Hematopoietic multipotent progenitor cell treated with erythropoietin and hydrocortisone succinate and interleukin-3 and kit ligand, for 15 days (in vitro differentiated cells): ENCODE results near the gene DDAH1.

Source experiments
- DNase-seq: peaks from one replicate; pipeline ENCODE4 v3.0.0-alpha.2; 2015; ENCODE audit warnings: low spot score

The DDAH1 gene

DNA sequence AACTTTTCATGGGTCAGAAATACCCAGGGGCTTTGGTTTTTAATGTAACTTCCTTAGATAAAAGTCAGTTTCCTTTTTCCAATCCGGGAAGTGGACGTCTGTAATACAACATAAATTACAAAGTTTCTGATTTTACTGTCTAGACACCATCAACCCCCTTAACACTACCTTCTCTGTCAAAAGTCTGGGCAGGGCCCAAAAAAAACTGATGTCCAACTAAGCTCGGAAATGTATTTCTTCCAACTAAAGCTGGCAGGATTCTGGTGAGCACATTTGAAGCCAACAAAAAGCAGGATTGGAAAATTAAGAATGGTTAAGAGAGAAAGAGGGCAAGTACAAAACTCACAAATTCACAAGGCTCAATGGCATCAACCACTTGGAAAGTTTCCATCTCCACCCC, 24.3 kb downstream of the DDAH1 start:
- DNase-seq, result no peak

DNA sequence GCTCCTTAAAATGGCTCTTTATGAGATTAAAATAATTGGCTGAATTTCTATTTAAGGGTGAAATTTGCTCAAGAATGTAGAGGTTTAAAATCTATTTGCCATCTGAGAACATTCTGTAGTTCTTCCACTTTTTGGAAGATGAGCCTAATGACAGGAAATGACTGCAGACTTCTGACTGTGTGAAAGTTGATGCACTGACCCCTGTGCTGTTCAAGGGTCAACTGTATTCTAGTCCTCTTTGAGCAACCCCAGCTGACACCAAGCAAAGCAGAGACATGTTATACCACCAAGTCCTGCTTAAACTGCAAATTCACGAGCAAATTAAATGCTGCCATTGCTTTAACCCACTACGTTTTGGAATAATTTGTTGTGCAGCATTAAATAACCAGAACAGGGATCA, 26.6 kb downstream of the DDAH1 start:
- DNase-seq, result no peak

DNA sequence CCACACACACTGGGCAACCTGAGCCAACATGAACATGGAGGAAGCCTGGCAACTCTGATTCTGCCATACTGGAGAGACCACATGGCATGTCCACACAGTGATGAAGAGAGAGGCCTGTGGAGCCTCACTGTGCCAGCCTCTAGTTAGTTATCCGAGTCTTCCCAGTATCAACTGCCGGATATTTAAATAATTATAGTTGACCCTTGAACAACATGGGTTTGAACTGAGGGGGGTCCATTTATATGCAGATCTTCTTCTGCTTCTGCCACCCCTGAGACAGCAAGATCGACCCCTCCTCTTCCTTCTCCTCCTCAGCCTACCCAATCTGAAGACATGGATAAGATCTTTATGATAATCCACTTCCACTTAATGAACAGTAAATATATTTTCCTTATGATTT, 27.8 kb downstream of the DDAH1 start:
- no peak for DNase-seq

DNA sequence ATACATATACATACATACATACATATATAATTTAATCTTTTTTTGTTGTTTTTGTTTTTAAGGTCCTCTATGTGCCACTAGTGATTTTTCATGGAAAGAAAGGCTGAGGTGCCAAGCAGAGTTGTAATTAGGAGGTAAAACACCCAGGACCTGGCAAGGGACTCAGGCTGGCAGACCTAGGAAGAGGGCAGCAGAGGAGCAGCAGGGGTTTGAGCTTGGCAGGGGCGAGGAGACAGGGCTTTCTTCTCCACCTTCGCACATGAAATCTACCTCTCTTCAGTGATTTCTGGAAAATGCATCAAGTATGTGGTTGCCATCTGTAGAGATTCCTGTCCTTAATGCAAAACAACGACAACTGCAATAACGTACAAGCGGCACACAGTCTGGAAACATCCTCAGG, 31.9 kb downstream of the DDAH1 start:
- DNase-seq, result no peak

DNA sequence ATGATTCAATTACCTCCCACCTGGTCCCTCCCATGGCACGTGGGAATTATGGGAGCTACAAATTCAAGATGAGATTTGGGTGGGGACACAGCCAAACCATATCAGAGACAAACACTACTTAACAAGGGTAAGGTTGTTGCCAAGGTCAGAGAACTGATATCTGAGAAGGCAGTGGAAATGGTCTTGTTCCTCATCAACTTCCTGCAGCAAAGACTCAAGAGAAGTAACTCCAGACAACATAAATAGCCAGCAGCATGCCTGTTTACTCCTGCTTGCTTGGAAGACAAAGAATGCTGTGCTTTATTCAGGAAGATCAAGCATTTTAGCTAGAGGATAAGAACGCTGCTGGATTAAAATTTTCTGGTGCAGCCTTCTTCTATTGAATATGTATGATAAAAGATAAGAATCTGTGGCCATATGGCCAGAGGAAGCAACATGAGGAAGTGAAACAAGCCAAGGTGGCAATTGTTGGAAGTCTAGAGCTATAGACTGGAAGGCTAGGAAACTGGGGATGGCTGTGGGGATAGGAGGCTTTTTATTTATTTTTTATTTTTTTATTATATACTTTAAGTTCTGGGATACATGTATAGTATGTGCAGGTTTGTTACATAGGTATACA, 36.4 kb downstream of the DDAH1 start:
- DNase-seq, result no peak

DNA sequence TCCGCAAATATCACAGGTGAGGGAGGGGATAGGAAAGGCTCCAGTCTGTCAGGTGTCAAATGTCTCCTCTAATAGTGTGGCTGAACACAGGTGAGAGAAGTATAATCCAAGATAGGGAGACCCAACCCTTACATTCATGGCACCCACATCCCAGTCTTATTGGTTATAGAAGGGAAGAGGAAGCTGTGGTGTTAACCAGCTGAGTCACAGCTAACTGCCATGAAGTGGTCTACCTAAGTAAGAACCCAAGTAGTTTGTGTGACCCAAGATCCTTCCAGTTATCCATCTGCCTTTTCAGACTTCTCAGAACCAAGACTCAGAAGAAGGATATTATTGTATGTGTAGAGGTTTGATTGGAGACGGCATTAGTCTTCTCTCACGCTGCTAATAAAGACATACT, 37.1 kb downstream of the DDAH1 start:
- no peak for DNase-seq

DNA sequence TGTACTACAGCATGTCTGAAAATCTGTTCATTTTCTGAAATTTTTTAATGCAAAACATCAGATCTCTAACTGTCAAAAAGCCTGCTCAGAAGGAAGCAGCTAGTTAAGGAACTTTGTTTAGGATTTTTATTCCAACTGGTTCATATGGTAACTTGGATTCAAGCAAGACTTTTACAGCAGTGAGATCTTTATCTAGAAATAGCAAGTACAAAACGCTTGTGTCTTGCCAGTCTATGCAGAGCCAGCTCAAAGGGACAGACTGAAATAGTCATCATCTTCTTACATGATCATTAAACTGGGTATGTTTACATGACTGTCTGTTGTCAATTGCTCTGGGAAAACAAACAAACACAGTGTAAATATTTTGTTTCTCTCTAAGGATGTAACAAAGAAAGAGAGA, 37.6 kb downstream of the DDAH1 start:
- no peak for DNase-seq

DNA sequence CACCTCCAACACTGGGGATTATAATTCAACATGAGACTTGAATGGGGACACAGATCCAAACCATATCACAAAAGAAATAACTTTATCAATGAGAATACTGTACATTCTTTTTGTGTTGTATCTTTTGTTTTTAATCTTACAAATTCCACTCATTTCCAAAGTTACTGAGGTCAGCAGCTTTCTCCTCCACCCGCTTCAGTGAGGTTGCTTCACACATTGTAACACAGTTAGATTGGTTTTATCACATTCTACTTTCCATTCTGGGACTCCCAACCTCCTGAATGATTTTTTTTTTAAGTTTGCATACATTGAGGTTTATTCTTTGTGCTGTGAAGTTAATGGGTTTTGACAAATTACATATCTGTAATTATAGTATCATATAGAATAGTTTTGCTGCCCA, 43.8 kb downstream of the DDAH1 start:
- DNase-seq, result no peak

DNA sequence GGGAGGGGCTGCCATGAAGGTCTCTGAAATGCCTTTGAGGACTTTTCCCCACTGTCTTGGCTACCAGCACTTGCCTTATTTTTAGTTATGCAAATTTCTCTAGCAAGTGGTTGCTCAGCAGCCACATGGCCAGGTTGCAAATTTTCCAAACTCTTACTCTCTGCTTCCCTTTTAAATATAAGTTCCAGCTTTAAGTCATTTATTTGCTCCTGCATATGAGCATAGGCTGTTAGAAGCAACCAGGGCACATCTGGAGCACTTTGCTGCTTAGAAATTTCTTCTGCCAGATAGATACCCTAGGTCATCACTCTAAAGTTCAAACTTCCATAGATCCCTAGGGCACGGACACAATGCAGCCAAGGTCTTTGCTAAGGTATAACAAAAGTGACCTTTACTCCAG, 44.8 kb downstream of the DDAH1 start:
- no peak for DNase-seq

DNA sequence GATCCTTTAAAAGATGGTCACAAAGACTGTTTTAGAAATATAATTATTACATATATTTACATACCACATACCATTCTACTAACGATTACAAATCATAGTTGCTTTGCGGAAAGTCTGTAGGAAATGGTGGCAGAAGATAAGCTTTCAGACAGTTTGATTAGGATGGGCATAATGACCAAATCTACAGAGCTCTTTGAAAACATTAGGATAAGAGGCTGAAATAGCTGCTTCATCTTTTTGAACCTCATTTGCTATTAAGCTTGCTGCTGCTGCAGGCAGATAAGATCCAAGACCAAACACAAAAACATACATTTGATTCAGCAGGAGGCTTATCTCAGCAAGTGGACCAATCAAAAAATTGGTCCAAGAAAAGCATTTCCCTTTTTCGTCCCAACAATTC, 47.1 kb downstream of the DDAH1 start:
- DNase-seq, result no peak

DNA sequence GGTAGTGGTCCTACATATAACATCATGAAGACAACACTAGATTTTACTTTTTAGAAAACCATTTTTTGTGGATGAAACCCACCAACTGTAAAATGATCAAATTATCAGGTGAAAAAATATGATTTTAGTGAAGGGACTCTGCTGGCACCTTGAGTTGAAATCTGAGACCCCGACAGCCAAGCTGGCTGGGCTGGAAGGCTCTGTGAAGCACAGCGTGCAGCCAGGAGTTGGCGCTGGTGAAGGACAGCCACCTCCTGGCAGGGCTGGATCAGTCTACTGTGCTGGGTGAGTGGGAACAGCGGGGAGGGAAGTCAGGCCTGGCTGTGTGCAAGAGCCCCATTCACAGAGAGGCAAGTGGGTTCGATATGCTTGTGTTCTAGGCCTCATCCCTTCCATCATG, 47.9 kb downstream of the DDAH1 start:
- DNase-seq, result no peak

DNA sequence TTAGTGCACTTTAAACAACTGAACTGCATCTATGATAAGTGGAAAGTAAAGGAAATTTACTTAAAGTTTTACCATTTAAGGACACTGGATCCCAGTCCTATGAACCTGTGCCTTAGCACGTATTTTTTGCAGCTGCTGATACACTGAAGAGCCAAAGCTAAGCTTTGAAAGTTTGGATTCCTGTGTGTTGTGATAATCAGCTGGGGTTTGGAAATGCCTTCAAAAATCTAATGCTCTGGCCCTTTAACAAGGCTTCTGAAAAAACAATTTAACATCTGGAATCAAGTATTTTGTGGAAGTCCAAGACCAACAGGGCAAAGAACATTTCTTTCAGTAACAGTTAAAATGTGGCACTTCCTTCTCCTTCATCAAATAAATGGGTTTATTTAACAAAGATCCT, 51.8 kb downstream of the DDAH1 start:
- no peak for DNase-seq

DNA sequence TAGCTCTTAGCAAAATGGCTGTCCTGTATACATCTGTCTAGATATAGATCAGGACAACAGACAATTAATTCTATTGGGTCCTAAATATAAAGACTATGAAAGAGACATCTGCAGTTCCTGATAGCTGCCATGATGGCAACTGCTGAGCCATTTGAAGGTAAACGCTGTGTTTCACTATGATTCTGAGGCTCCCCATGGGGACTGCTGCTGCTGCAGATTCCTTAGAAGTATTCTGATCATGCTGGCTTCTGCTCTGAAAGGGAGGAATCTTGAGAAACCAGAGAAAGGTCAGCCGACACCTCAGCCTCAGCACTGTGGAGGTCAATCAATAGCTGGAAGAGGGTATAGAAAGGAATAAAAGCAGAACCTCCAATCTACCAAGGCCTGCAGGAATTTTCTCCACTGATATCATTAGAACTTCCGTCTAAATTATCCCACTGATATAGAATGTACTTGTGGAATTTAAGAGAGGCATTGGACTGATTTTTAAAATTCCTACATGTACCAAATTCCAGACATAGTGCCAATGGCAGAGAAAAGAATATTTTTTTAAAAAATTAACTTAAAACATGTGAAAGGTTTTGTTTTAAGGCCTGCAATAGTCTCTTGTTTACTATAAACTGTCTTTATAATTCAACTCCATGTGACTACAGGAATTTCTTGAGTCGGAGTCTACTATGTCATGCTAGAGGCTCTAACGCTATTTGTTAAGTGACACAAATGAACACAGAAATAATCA, 53.2 kb downstream of the DDAH1 start:
- no peak for DNase-seq

DNA sequence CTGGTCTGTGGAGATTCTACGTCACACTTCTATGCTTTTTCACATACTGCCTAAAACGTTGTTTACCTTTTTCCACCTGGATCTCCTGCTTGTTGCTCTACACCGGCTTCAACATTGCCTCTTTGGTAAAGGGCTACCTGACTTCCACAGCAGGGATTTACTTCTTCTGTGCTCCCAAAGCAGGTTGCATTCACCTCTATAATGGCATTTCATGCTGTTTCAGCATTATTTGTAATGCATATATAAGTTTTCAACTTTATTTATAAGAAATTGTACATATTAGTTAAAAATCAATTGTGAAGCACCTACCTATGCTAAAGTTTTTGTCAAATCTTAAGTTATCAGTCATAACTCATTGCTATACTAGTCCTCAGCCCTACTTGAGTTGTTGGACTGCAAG, 55.4 kb downstream of the DDAH1 start:
- DNase-seq, result no peak

DNA sequence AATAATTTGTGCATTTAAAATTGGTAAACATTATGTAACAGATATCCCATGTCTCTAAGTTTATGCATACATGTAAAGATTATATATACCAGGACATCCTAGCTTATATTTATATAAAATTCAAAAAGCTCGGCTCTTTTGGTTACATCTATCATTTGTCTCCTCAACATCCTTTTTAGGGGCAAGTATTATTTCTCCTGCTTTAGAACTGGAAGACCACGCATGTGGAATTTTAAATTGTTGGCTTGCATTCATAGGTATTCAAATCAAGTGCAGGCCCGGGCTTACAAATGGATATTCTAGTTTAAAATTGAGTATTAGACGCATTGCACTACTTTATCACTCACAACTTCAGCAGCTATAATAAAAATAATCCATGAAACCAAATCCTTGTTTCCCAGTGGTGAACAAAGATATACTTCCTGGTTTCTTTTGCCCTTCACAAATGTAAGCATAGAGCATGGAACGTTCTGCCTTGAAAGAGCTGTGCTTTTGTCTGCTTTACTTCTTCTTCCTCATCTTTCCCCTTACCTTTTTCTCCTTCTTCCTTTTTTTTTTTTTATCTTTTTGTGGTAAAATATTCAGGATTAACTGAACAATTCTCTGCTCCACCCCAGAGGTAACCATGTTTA, 57.1 kb downstream of the DDAH1 start:
- no peak for DNase-seq

DNA sequence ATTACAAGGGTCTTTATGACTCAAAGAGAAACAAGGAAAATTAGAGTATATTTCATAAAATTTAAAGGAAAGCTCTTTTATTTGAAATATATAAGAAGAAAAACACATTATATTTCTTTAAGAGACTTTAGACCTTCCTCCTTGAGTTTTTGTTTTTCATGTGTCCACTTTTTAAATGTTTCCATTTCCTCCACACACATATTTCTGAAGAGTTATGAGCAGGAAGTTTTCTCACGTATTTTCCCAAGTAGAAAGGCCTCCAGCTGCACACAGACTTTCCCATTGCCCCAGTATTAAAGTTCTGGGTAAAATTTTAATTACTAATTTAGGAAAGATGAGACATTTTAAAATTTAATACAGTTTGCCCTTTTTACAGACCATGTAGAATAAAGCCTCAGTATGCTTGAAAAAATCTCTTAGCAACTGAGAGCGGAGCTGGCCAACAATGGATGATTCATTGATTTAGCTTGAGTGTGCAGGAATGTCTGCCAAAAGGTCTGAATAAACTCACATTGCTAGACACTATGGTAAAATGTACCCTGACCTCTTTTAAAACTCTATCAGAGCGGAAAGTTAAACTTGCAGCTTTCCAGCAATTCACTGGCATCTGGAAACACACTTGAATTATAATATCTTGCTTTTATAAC, 57.9 kb downstream of the DDAH1 start:
- no peak for DNase-seq

DNA sequence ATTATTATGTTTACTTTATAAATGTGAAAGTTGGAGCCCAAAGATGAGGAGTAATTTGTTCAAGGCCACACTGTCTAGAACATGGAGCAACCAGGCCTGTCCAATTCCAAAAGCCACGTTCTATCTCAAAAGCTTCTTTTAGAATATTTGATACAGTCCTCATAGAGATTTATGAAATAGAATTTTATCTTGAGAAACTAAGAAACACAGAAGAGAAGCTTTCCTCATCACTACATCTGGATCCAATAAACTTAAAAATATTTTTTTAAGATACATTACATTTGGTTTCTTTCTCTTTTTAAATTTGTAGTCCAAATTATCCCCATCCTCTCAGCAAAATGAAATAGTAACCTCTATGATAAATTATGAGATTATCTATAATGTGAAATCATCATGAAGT, 58.9 kb downstream of the DDAH1 start:
- DNase-seq, result no peak

DNA sequence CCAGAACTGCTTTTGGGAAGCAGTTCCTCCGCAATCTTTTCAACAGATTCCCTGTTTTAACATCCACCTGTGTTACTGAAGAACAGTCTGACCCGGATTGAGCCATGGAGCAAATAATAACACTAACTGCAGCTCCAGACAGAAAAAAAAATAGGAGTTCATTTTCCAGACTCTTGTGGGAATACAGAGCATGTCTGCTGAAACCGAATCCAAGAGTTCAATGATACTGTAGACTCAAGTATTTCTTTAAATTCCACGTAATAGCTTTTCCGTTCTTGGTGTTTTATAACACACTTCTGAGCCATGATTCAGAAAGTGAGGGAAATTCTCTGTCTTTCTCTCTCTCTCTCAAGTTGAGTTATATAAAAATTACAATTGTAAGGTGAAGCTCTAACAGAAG, 60.6 kb downstream of the DDAH1 start:
- no peak for DNase-seq

DNA sequence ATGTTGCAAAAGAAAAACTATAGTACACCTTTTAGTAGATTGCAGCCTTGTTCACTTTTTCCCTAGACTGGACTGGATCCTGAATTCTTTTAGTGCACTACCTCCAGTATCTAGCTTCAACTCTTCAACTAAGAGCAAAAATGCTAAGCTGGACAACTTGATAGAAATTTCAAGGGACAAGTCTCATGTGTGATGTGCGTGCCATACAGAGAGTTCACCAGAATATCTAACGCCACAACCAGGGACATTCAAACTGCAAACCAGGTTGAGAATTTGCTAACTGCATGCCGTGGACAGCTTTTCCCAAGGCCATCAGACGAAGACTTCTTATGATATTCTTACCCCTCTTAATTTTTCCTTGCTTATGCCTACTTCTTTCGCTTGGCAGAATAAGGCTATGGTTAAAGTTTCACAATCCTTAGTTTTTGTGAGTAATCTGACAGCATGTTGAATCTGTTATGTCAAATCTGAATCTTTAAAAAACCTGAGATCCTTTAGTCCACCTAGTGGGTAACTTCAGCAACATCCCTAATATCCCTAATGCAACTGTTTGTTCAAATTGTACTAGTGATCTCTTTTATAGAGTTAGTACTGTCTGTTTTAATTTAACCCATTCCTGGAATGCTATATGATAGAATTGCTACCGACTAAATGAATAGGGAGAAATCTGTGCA, 66.4 kb downstream of the DDAH1 start:
- DNase-seq, result no peak

DNA sequence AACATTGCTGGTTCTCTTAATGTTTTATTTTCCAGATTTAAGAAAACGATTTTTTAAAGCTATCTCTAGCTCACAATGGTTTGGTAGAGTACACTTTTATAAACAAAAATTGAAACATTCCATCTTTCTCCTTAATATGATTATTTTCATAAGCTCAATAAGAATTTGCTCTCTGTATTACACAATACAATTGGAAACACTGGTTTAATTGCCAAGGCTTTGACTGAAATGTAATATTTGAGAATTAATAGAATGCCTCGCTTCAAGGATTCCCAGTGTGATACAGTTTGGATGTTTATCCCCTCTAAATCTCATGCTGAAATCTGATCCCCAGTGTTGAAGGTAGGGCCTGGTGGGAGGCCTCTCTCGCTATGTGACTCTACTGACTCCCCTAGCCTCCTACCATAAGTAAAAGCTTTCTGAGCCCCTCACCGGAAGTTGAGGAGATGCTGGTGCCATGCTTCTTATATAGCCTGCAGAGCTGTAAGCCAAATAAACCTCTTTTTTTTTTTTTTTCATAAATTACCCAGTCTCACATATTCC, 67.4 kb downstream of the DDAH1 start:
- no peak for DNase-seq

DNA sequence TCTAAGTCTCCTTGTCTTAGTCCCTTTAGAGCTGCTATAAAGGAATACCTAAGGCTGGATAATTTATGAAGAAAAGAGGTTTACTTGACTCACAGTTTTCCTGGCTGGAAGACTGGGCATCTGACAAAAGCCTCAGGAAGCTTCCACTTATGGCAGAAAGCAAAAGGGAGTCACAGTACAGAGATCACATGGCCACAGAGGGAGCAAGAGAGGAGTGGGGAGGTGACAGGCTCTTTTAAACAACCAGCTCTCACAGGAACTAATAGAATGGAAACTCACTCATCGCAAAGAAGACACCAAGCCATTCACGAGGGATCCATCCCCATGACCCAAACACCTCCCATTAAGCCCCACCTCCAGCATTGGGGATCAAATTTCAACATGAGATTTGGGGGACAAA, 68.8 kb downstream of the DDAH1 start:
- no peak for DNase-seq

DNA sequence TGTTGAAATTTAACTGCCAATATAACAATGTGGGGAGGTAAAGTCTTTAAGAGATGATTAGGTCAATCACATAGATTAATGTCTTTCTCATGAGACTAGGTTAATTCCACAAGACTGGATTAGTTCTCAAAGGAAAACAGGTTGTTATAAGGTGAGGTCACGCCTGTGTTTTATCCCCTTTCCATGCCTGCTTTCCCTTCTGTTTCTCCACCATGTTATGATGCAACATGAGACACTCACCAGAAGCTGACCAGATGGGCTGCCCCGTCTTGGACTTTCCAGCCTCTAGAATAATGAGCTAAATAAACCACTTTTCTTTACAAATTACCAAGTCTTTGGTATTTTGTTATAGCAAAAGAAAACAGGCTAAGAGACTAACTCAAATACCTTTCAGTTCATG, 70.8 kb downstream of the DDAH1 start:
- DNase-seq, result no peak
